CD8-positive, alpha-beta memory T cell (primary cell): ENCODE results near the gene LHFPL3. TPM values are rescaled to one million over a fixed set of nuclear protein-coding genes. Genes with fewer than 3 reads are reported as not detected.
"Not testable (repeated sequence)": the region's sequence is repeated elsewhere in the genome, so short reads cannot be mapped to it uniquely, and the experiment has no call there.

Source experiments
- CTCF ChIA-PET: fragments of 350-600 bp; sonication (Branson Sonifier 250); formaldehyde crosslinking; loops from one replicate; lab custom pipeline; 2021; ENCODE audit warnings: antibody characterized with exemption; lab: Charles Lee
- POLR2A ChIA-PET: fragments of 350-600 bp; sonication (Branson Sonifier 250); formaldehyde crosslinking; loops from one replicate; lab custom pipeline; 2021; ENCODE audit warnings: antibody characterized with exemption; lab: Charles Lee
- DNase-seq, 5 donors: peaks; one replicate each; pipeline versions ENCODE4 v3.0.0 to v3.0.0-alpha.2; 2020 to 2022; ENCODE audit warnings: mixed read lengths in 1 of 5
- H3K27ac ChIP-seq: one replicate; pipeline ENCODE4 v1.7.0; 2013; ENCODE audit warnings: low read depth, mild to moderate bottlenecking, low read length, moderate library complexity
- H3K27me3 ChIP-seq: 2 replicates; pipeline ENCODE4 v1.7.0; 2013; ENCODE audit warnings: low read length, mild to moderate bottlenecking; ENCODE audit not compliant: insufficient read depth, poor library complexity, severe bottlenecking
- H3K36me3 ChIP-seq: 2 replicates; pipeline ENCODE4 v1.7.0; 2013; ENCODE audit warnings: mild to moderate bottlenecking, low read length, moderate library complexity; ENCODE audit not compliant: insufficient read depth
- H3K4me1 ChIP-seq: 2 replicates; pipeline ENCODE4 v1.7.0; 2013; ENCODE audit warnings: mild to moderate bottlenecking, low read length, moderate library complexity; ENCODE audit not compliant: insufficient read depth
- H3K4me3 ChIP-seq: 2 replicates; pipeline ENCODE4 v1.7.0; 2013; ENCODE audit warnings: mild to moderate bottlenecking, low read length
- H3K9me3 ChIP-seq: 2 replicates; pipeline ENCODE4 v1.7.0; 2013; ENCODE audit warnings: mild to moderate bottlenecking, low read length
- H3K27ac Mint-ChIP-seq, 8 donors: one replicate each; pipeline ENCODE4 v1.8.0; 2020 to 2021; ENCODE audit warnings: mixed read lengths in 8 of 8, mild to moderate bottlenecking in 6 of 8, inconsistent platforms in 3 of 8, moderate library complexity in 3 of 8
- H3K27me3 Mint-ChIP-seq, 2 donors: one replicate each; pipeline ENCODE4 v1.8.0; 2020 to 2021; ENCODE audit warnings: mixed read lengths in 2 of 2, mild to moderate bottlenecking in 1 of 2, moderate library complexity in 1 of 2
- H3K36me3 Mint-ChIP-seq, 3 donors: one replicate each; pipeline ENCODE4 v1.8.0; 2020 to 2021; ENCODE audit warnings: mixed read lengths in 3 of 3, inconsistent platforms in 1 of 3, mild to moderate bottlenecking in 1 of 3
- H3K4me1 Mint-ChIP-seq, 3 donors: one replicate each; pipeline ENCODE4 v1.8.0; 2020 to 2021; ENCODE audit warnings: mixed read lengths in 3 of 3, inconsistent platforms in 1 of 3, mild to moderate bottlenecking in 1 of 3
- H3K4me3 Mint-ChIP-seq, 7 donors: one replicate each; pipeline ENCODE4 v1.8.0; 2020 to 2021; ENCODE audit warnings: mixed read lengths in 7 of 7, mild to moderate bottlenecking in 6 of 7, moderate library complexity in 4 of 7, inconsistent platforms in 2 of 7
- H3K9me3 Mint-ChIP-seq, 5 donors: one replicate each; pipeline ENCODE4 v1.8.0; 2020 to 2022; ENCODE audit warnings: mixed read lengths in 5 of 5, mild to moderate bottlenecking in 3 of 5, moderate library complexity in 2 of 5, inconsistent platforms in 1 of 5
- polyA plus RNA-seq: library from polyadenylated mRNA; unstranded; fragments of 300-500 nt; fragmentation: Illumina TruSeq; gene quantifications from one replicate; pipeline ENCODE4 v1.2.3, GENCODE V29; 2021
- total RNA-seq, 2 experiments: library from RNA; stranded (reverse); gene quantifications; one replicate each; pipeline ENCODE4 v1.2.3, GENCODE V29; 2021

LHFPL3 gene
- total and polyA plus RNA-seq, 3 experiments from 2014 or later = not detected

GRCh38 chr7:104922182-104923009, 594.0 kb downstream of the LHFPL3 start:
- Mint-ChIP-seq H3K4me1 (peaks cover 3 to 8% (median 4%) of the 10 kb centered on the region in 3 donors), H3K36me3 (no peaks in the 10 kb centered on the region), H3K4me3 (no peak overlapping the region), H3K9me3 (no peaks in the 10 kb centered on the region), H3K27me3 (peaks cover 0 to under 1% of the 10 kb centered on the region in 2 donors), H3K27ac (peak overlapping the region in 3 of 8 donors; percentile 29 to 70 (median 61))
- no peak overlapping the region for H3K27ac ChIP-seq
- H3K9me3 ChIP-seq = no peaks in the 10 kb centered on the region
- no peaks in the 10 kb centered on the region for H3K36me3 ChIP-seq
- POLR2A ChIA-PET = no interaction called here
- peaks cover 5% of the 10 kb centered on the region for H3K4me1 ChIP-seq
- no peak overlapping the region for H3K4me3 ChIP-seq
- DNase-seq = no peak
- H3K27me3 ChIP-seq = no peaks in the 10 kb centered on the region
- CTCF ChIA-PET = interaction anchor here (0.9 to 11.0 kb wide), 9 partner anchors 8 to 88 kb away, joined by 3 to 158 read pairs (median 4); no protein-coding TSS in a partner anchor

DNA sequence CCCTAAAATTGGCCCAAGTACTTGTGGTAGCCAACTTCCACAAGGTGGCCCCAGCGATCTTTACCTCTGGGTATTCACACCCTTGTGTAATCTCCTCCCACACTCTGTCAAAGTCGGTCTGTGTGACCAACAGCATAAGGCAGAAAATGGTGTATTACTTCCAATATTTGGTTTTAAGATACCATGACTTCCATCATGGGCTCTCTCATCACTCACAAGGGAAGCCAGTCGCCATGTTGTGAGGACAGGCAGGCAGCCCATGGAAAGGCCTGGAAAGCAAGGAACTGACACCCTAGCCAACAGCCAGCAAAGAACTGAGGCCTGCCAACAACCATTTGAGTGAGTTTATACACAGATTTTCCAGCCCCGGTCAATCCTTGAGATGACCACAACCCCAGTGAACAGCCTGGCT, 594.6 kb downstream of the LHFPL3 start:
- no peaks in the 10 kb centered on the region for H3K9me3 ChIP-seq
- Mint-ChIP-seq H3K27ac (peak overlapping the region in 5 of 8 donors; percentile 24 to 70 (median 47)), H3K4me3 (no peak overlapping the region), H3K36me3 (no peaks in the 10 kb centered on the region), H3K4me1 (peaks cover 3 to 8% (median 4%) of the 10 kb centered on the region in 3 donors), H3K27me3 (no peaks in the 10 kb centered on the region), H3K9me3 (no peaks in the 10 kb centered on the region)
- no peak overlapping the region for H3K27ac ChIP-seq
- H3K36me3 ChIP-seq = no peaks in the 10 kb centered on the region
- no peak overlapping the region for H3K4me3 ChIP-seq
- H3K4me1 ChIP-seq = peaks cover 5% of the 10 kb centered on the region
- CTCF ChIA-PET = interaction anchor here (0.9 to 11.0 kb wide), 7 partner anchors 15 to 84 kb away, joined by 3 to 158 read pairs (median 4); no protein-coding TSS in a partner anchor
- POLR2A ChIA-PET = no interaction called here
- no peaks in the 10 kb centered on the region for H3K27me3 ChIP-seq
- peak; percentile 35 to 85 (median 61) for DNase-seq

- H3K27ac ChIP-seq, H3K27ac Mint-ChIP-seq, DNase-seq, H3K4me3 Mint-ChIP-seq, H3K9me3 Mint-ChIP-seq, H3K27me3 ChIP-seq, H3K9me3 ChIP-seq, H3K27me3 Mint-ChIP-seq, H3K4me3 ChIP-seq, H3K36me3 ChIP-seq, H3K4me1 Mint-ChIP-seq, H3K36me3 Mint-ChIP-seq, H3K4me1 ChIP-seq: not testable (repeated sequence)
- ChIA-PET CTCF (interaction anchor here (1.0 to 2.4 kb wide), 3 partner anchors 8 to 43 kb away, joined by 3 to 8 read pairs (median 8); no protein-coding TSS in a partner anchor), POLR2A (interaction anchor here (0.5 to 1.2 kb wide), 3 partner anchors 81 to 609 kb away, joined by 3 to 5 read pairs (median 5); no protein-coding TSS in a partner anchor)
These were observed 597.8 kb downstream of the LHFPL3 start for GRCh38 chr7:104926189-104926588.

DNA sequence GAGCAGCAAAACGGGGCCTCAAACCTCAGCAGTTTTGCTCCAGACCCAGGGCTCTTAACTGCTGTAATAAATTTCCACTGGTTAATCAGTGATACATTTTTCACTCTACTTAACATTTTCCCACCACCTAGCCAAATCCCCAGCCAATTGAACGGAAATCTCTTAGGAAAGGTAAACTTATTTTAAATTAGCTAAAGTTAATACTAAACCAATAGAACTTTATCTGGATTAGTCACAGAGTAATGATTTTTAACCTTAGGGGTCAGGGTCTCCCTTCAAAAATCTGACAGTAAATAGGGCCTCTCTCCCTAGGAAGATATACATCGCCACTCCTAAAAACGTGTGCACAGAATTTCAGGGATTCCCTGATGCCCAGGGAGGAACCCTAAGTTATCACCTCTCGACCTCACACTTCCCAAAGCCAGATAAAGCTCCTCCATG, 598.2 kb downstream of the LHFPL3 start:
- CTCF ChIA-PET = interaction anchor here (1.0 to 2.4 kb wide), 4 partner anchors 8 to 44 kb away, joined by 3 to 8 read pairs (median 6); no protein-coding TSS in a partner anchor

DNA sequence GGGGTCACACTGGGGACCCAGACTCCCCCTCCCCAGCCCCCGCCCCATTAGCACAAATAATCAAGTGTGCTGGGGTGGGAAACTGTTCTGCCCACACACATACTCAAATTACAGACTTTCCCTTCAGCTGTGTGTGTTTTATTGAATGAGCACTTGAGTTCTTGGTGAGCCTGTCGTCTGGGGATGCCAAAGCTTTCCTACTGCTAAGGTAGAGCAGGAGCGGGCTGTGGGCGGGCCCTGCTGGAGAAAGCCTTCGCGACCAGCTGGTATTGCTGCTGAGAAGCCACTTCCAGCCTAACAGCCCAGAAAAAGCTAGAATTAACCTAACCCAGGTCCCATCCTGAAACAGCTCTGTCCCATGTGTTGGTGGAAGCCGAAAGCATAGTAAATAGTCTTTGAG, 598.7 kb downstream of the LHFPL3 start:
- peaks cover 3 to 5% (median 4%) of the 10 kb centered on the region in 3 donors for H3K4me1 Mint-ChIP-seq
- H3K27me3 ChIP-seq = no peaks in the 10 kb centered on the region
- no peak overlapping the region for H3K27ac ChIP-seq
- H3K4me3 ChIP-seq = no peak overlapping the region
- H3K4me1 ChIP-seq = peaks cover 5% of the 10 kb centered on the region
- no peaks in the 10 kb centered on the region for H3K36me3 ChIP-seq
- H3K36me3 Mint-ChIP-seq = no peaks in the 10 kb centered on the region
- H3K27ac Mint-ChIP-seq = peak overlapping the region in 2 of 8 donors; percentile 8 to 35
- H3K9me3 Mint-ChIP-seq = no peaks in the 10 kb centered on the region
- CTCF ChIA-PET = interaction anchor here (1.4 to 2.4 kb wide), 3 partner anchors 9 to 44 kb away, joined by 5 to 8 read pairs (median 8); no protein-coding TSS in a partner anchor
- DNase-seq = no peak
- POLR2A ChIA-PET = interaction anchor here (1.2 kb wide), 1 partner anchor 80 kb away, joined by 3 read pairs; no protein-coding TSS in a partner anchor
- H3K4me3 Mint-ChIP-seq = no peak overlapping the region
- H3K9me3 ChIP-seq = no peaks in the 10 kb centered on the region
- H3K27me3 Mint-ChIP-seq = no peaks in the 10 kb centered on the region

More for the DNA sequence above, 598.2 kb downstream of the LHFPL3 start:
- Histone ChIP-seq H3K36me3 (no peaks in the 10 kb centered on the region), H3K27ac (no peak overlapping the region), H3K4me3 (no peak overlapping the region), H3K4me1 (peaks cover 5% of the 10 kb centered on the region), H3K9me3 (no peaks in the 10 kb centered on the region), H3K27me3 (no peaks in the 10 kb centered on the region)
- Mint-ChIP-seq H3K27ac (no peak overlapping the region), H3K36me3 (no peaks in the 10 kb centered on the region), H3K27me3 (no peaks in the 10 kb centered on the region), H3K4me3 (no peak overlapping the region), H3K9me3 (no peaks in the 10 kb centered on the region), H3K4me1 (peaks cover 3 to 5% (median 4%) of the 10 kb centered on the region in 3 donors)
- no peak for DNase-seq
- POLR2A ChIA-PET = interaction anchor here (0.5 to 1.2 kb wide), 3 partner anchors 80 to 608 kb away, joined by 3 to 5 read pairs (median 5); no protein-coding TSS in a partner anchor

DNA sequence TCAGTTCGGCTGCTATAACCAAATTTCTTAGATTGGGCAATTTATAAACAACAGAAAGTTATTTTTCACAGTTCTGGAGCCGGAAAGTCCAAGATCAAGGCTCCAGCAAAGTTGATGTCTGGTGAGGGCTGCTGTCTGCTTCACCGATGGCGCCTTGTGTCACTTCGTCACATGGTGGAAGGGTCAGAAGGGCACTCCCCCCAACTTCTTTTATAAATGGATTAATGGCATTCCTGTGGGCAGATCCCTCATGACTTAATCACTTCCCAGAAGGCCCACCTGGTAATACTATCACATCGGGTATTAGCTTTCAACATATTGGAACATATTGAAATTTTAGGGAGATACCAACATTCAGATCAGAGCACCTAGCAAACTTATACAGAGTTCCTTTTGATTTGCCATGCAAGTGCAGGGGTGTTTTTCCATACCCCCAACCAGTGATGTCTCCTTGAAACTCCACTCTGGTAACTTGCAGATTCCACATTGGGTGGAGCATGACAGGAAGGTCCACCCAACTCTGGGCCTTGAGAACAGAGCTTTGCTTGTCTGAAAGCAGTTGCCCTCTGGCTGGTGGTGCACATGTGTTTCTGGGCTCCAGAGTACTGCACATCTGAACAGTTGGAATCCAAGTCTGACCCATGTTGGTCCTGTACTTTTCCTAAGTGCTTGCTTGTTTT, 600.5 kb downstream of the LHFPL3 start:
- H3K4me1 ChIP-seq = no peaks in the 10 kb centered on the region
- H3K9me3 ChIP-seq = no peaks in the 10 kb centered on the region
- H3K4me1 Mint-ChIP-seq = no peaks in the 10 kb centered on the region
- ChIA-PET POLR2A (no interaction called here), CTCF (interaction anchor here (1.2 kb wide), 1 partner anchor 15 kb away, joined by 3 read pairs; no protein-coding TSS in a partner anchor)
- H3K27ac ChIP-seq = no peak overlapping the region
- H3K36me3 Mint-ChIP-seq = no peaks in the 10 kb centered on the region
- no peaks in the 10 kb centered on the region for H3K36me3 ChIP-seq
- no peaks in the 10 kb centered on the region for H3K27me3 Mint-ChIP-seq
- no peak overlapping the region for H3K4me3 ChIP-seq
- H3K27me3 ChIP-seq = no peaks in the 10 kb centered on the region
- no peaks in the 10 kb centered on the region for H3K9me3 Mint-ChIP-seq
- H3K27ac Mint-ChIP-seq = no peak overlapping the region
- H3K4me3 Mint-ChIP-seq = no peak overlapping the region
- DNase-seq = no peak

DNA sequence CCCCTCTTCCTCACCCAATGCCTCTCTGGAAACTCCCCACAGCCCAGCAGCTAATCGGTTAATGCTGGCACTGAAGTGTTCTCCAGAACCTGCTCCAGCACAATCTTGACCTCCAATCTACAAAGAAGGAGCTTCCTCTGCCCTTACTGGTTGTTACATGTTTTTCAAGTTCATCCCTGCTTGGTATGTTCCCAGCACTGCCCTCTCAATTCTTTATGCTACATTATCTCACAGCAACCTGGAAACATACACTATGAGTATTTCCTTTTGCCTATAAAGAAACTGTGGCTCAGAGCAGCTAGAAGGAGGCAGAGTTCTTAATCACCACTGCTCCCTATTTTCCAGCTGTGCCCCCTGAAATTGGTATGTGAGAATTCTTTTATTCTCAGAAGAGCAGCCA, 601.5 kb downstream of the LHFPL3 start:
- H3K27me3 ChIP-seq = no peaks in the 10 kb centered on the region
- ChIA-PET CTCF (interaction anchor here (0.9 to 1.4 kb wide), 4 partner anchors 8 to 16 kb away, joined by 3 to 5 read pairs (median 3); no protein-coding TSS in a partner anchor), POLR2A (interaction anchor here (0.5 kb wide), 1 partner anchor 1375 kb away, joined by 5 read pairs; no protein-coding TSS in a partner anchor)
- H3K9me3 Mint-ChIP-seq = no peaks in the 10 kb centered on the region
- H3K27me3 Mint-ChIP-seq = no peaks in the 10 kb centered on the region
- H3K36me3 Mint-ChIP-seq = no peaks in the 10 kb centered on the region
- H3K4me1 Mint-ChIP-seq = no peaks in the 10 kb centered on the region
- no peaks in the 10 kb centered on the region for H3K4me1 ChIP-seq
- no peak overlapping the region for H3K27ac Mint-ChIP-seq
- no peak overlapping the region for H3K4me3 Mint-ChIP-seq
- no peaks in the 10 kb centered on the region for H3K9me3 ChIP-seq
- H3K27ac ChIP-seq = no peak overlapping the region
- H3K4me3 ChIP-seq = no peak overlapping the region
- no peaks in the 10 kb centered on the region for H3K36me3 ChIP-seq
- no peak for DNase-seq
